ENCODE results near the gene MAGI1.

The MAGI1 gene

DNA sequence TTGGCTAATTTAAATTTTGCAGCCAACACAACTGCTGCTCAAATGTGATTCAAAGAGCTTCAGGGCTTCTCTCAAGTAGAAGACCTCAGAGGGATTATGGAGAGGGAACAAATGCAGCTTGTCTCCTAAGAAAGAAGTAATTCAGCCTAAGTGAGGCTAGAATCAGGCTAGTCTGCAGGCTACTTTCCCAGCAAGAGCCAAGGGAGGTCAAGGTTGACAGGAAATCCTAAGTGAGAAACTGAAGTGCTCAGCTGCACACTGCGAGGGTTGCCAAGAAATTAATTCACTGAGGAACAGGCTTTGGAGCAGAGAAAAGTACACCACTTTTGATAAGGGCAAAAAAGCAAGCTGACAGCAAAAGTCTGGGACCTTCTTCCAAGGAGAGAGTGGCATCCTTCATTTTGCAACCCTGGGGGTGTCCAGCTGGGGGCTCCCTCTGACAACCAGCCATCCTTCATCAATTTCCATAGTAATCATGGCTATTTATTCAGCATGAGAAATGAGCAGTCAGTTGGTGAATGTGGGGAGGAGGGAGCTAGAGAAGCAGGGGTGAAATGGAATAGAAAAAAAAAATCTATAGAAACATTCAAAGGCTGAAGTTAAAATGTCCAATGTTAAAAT, 704.6 kb downstream of the MAGI1 start:
- no peak for DNase-seq

DNA sequence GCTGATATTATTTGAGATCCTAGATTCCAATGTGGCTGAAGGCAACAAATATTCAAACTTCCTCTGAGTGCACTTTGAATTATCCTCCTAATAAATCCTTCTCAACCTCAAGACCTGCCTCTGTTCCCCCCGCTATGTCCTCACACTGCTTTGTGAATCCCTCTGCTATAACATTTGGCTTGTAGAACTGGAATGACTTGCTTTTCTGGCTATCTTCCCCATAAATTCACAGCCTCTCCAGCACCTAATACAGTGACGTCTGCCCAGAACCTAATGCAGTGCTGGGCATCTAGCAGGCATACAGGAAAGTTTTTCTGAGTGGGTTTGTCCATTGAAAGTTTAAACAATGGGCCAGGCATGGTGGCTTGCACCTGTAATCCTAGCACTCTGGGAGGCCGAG, 707.0 kb downstream of the MAGI1 start:
- no peak for DNase-seq

DNA sequence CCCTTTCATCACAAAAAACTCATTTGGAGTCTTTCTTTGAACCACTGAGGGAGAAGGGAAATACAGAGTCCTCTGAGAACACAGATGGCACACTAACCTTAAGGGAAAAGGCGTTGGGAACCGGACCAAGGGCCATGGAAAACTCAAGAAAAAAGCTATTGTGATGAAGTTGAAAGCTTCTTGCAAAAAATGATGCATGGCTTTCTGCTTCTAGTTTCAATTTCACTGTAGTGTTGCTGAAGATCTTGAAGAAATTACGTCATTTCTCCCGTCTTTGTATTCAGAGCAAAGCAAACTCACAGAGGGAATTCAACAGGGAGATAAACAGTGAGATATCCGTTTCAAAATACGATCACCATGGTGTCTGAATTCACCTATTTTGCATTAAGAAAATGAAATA, 708.6 kb downstream of the MAGI1 start:
- no peak for DNase-seq

DNA sequence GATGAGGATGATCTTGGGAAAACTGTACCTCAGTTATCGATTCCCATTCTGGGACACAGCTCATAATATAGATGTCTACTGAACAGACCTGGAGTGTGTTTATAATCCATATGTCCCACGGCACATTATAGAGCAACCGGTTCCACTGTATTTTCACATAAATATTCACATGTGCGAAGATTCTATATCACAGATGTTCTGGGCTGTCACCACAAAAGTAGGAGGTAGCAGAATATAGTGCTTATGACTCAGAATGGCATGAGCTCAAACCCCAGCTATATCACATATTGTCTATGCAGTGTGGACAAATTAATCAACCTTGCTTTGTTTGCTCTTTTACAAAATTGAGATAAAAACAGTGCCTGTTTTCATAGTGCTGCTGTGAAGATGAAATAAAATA, 710.6 kb downstream of the MAGI1 start:
- DNase-seq = no peak

DNA sequence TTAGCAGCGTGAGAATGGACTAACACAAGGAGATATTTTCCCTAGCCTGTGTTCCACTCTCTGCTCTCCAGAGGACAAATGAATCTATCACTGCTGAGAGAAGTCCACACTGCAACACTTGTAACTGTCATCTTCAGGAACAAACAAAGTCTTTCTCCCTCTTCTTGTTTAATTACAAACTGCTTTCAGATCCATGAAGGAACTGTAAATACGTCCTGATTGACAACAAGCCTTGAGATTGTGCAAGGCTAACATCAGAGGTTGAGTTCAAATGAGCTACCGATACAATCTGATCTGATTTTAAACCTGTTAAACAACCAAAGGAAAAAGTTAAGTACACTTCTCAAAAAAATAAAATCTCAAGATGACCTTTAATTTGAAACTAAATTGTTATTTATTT, 712.1 kb downstream of the MAGI1 start:
- no peak for DNase-seq

DNA sequence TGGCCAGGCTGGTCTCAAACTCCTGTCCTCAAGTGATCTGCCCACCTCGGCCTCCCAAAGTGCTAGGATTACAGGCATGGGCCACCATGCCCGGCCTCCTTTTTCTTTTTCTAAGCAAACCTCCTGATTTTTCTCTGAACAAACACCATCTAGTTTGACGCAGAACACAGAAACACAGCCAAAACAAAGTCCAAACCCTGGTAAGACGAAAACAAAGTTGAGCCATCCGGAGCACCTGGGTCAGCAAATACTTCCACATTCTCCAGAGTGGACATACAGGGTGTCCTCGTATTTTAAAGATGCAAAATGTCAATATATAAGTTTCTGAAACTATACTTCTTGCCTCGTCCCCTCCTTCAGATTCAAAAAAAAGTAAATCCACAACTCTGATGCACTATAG, 715.8 kb downstream of the MAGI1 start:
- DNase-seq = no peak

DNA sequence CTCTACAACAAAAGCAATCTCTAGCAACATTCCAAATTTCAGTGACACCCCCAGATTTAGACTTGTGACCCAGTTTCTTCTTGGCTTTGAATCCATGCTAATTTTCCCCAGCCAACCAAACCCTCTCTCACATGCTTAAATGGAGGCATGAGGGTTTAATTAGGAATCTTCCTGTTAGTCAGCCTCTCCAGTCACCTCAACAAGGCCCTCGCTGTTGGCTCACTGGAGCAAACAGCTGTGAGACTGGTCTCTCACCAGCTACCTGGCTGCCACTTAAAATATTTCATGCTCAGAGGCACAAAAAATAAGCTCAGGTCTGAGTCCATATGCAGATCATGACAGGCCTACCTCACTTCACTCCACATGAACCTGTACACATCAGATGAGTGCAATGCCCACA, 720.5 kb downstream of the MAGI1 start:
- no peak for DNase-seq

DNA sequence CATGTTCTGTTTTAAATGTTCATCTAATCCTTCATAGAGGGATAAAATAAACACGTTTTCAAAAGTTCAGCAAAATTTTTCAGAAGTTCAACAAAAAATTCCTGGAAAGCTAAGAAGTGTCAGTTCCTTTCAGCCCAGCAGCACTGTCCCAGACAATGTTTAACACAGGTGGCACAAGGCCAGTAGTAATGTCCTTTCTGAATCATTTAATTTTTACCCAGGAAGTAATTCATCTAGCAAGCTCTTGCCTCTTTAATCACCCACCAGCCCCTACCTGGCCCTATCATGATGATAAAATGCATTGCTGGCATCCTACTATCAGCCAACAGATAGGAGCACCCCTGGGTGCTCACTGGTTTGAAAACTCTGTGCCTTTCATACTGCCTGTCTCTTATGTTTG, 723.8 kb downstream of the MAGI1 start:
- no peak for DNase-seq

DNA sequence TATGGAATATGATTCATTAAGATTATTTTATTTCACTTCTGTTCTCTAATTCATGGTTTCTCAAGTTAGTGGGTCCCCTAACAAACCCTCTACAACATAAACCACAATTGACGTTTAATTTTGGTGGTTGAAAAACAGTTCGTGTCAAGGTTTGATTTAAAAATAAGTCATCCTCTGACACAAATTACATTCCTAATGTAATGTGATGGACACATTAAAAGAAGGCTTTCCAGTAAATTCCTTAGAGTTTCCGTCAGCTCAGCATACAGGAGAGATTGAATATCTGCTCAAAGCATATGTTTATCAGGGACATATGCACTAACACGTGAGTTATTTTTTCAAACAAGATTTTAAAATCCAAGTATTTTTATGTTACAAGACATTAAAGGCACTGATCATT, 724.4 kb downstream of the MAGI1 start:
- DNase-seq = no peak

DNA sequence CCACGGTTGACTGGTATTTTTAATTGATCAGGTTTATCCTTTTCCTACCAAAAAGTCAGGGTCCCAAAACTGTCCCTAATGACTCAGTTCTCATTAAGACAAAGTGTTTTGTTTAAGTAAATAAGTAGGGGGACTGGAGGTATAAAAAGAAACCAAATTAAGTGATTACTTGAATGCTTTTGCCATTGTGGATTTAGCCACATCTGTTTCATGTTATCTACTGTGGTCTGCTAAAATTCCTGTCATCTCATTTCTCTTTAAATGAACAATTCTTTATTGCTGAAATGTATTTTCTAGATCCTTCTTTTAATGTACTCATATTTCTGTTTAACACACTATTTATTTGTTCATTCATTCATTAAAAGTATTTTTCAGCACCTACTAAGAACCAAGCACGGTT, 725.1 kb downstream of the MAGI1 start:
- no peak for DNase-seq

DNA sequence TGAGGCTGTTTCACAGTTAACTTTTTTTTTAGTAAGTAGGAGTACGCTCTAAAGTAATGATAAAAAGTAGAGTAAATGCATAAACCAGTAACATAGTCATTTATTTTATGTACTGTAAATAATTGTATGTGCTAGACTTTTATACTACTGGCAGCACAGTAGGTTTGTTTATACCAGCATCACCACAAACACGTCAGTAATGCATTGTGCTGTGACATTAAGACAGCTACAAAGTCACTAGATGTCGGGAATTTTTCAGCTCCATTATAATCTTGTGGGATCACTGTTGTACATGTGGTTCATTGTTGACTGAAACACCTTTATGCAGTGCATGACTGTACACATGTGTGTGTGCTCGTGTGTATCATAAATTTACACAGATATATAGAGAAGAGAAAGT, 732.9 kb downstream of the MAGI1 start:
- no peak for DNase-seq
